Skin of body (tissue), 2 donors: ENCODE data around the gene S100B. TPM values are rescaled to one million over a fixed set of nuclear protein-coding genes. Genes with fewer than 3 reads are reported as not detected.
A peak's percentile ranks its signal among the peaks of the same experiment; 100 is the strongest.
"Not testable (repeated sequence)": the region's sequence is repeated elsewhere in the genome, so short reads cannot be mapped to it uniquely, and the experiment has no call there.

Experiments used
- DNase-seq: peaks from one replicate; lab custom pipeline; 2025; lab: John Stamatoyannopoulos, UW
- total RNA-seq: library from RNA; depleted of rRNA; stranded (reverse); fragments of >200 nt; gene quantifications from one replicate; pipeline ENCODE4 v1.2.3, GENCODE V29; 2014

Gene S100B
- total RNA-seq, result 22.7 TPM

DNA sequence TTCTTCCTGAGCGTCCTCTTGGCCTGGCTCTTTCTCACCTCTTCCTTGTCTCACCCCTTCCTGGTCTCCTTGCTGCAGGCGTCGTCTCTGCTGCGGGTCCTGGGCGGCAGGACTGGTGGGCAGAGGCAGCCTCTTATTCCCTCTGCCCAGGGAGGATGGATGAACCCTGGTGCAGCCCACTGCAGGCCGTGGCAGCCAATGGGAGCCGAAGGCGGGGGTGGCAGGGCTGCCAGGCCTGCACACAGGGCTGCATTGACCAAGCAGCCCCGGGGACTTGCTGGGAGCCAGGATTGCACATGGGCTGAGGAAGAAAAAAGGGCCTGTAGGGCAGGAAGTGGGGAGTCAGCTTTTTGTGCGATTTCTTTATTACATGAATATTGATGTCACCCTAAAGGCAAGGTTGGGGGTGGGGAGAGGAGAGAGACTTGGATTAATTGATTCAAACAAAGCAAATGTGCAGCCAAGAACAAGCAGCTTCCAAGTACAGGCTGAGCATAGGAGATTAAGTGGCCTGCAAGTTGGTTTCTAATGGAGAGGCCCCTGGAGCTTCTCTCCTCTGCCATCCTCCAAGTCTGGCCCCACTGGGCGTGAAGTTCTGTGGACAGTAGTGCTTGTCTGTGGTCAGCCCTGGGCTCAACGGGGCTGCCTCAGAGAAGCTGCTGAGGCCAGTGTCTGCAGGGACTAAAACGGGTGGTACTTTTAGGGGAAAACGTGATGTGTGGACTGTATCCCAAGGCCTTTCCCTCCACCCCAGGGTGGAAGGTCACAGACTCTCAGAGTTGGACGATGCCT, at the start of gene S100B:
Gene S100B (minus strand): TSS at position 108 of the 792 bp plus-strand sequence. CDS start 2,667 bp downstream, outside the sequence.
- DNase-seq, result peak; percentile 7

DNA sequence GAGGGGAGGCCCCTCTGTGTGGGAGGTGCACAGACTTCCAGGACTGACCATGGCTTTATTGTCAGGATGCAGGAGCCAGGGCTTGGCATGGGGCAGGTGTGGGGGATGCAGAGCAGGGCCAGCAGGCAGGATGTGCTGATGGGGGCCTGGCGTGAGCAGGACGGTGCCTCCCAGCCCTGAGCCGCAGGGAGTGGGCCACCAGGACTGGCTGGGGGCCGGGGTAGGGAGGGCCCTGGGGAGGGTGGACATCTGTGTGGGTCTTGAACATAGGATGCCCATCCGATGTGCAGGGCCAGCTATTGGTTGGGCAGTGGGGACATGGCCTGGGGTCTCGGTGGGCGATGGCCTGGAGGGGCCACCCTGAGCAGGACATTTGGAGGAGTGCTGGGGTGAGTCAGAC, 46.2 kb upstream of the S100B start:
- no peak for DNase-seq

GRCh38 chr21:46650476-46651098, 45.7 kb upstream of the S100B start:
- no peak for DNase-seq

DNA sequence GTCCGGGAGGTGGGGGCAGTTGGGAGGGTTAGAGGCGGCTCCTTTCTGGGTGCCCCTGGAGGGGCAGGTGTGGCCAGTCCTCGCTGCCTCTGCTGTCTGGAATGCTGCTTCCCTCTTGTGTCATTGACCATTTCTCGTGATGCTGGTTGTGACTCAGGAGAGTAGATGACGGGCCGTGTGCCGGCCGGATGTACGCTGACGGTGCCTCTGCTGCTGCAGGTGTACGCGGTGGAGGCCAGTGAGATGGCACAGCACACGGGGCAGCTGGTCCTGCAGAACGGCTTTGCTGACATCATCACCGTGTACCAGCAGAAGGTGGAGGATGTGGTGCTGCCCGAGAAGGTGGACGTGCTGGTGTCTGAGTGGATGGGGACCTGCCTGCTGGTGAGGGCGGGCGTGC, 44.5 kb upstream of the S100B start:
- DNase-seq, result no peak

GRCh38 chr21:46648539-46648938, 43.7 kb upstream of the S100B start:
- no peak for DNase-seq

DNA sequence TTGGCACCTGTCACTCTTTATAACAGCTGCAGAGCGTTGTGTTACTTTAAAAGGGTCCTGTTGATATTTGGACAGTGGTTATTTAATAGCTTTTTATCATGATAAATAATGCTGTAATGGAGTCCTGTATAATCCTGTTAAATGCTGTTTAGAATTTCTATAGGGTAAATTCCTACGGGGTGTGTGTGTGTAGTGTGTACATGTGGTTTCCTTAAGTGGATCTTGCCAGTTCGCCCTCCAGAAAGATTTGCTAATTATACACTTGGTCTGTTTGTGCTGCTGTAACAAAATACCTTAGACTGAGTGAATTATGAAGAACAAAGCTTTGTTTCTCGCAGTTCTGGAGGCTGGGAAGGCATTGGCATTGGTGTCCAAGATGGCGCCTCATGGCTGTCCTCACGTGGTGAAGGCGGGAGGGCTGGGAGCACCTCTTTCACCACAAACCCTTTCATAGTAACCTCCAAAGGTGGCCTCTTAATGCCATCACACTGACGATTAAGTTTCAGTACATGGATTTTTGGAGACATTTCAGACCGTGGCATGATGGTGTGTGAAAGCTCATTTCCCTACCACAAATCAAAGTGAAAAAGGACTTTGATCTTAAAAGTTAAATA, 41.8 kb upstream of the S100B start:
- no peak for DNase-seq

- DNase-seq, result no peak
Observed at GRCh38 chr21:46645840-46646239, 41.0 kb upstream of the S100B start.

DNA sequence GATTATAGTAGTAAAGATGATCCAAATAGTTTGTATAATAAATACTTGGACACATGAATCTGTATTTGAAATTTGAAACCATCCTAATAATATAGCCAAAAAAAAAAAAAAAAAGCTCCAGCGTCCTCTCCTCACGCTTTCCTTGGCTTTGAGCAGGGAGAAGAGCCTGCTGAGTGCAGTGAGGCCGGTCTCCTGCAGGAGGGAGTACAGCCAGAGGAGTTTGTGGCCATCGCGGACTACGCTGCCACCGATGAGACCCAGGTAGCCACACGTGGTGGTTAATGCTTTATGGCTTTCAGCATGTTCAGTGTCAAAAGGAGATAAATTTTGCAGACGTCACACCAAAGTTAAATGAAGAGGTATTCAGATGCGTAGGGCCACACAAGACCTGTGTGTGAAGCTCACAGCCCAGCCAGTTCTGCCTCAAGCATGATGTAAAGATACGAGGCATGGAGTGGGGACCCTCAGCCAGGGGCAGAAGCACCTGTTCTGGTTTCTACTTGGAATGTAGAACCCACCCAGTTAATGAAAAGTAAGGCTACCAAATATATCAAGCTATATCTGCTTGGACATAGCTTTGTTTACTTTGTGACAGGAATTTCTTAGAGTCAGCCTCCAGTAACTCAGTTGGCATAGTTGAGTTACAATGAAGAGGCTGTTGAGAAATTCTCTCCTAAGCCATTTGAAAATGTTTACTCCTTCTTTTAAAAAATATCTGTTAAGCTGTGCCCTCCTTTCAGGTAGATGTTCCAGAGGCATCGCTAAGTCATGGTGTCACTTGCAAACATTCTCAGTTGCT, 38.7 kb upstream of the S100B start:
- no peak for DNase-seq

- DNase-seq, result no peak
Observed at GRCh38 chr21:46641656-46642055, 36.8 kb upstream of the S100B start.

GRCh38 chr21:46639489-46640386, 34.9 kb upstream of the S100B start:
- DNase-seq, result peak; percentile 10

GRCh38 chr21:46637952-46638746, 33.3 kb upstream of the S100B start:
- DNase-seq, result no peak

DNA sequence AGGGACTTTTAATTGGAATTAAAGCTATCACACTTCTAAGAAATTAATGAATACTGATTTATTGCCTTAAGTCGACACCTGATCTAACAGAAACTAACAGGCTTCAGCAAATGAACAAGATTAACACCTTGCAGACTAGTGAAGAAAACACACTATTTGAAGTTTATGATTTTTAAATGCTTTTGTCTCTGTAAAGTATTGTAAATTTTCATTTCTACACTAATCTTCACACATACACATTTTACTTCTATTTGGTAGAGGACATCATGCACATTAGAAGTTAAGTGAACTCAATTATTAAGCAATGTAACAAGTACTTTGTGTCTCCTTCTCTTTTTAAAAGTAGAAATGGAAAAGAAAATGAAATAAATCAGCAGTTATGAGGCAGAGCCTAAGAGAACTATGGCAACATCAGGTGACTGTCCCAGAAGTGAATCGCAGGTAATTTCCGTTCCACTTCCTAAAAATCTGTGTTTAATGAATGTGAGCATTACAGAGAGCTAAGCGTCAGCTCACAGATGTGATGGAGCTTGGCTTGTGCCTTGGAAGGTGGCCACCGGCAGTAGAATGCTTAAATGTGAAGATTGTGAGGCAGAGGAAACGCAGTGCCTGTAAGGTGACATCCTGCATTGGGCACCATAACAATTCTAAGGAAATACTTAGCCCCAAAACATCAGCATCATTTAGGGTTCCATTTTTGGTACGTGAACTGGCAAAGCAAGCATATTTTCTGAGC, 31.8 kb upstream of the S100B start:
- DNase-seq, result no peak

DNA sequence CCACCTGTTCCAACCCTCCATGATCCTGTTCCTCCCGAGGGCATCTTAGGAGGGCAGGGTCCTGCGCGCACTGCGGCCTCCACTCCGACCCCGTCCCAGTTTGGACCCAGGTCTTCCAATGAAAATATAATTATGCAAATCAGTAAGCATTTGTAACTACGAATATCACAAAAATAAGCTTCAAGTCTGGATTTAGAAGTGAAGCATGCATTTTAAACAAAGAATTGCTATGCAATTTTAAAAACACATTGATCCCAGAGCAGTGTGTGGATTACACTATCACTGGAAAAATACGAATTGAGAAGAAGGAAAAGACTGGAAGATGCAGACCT, 31.3 kb upstream of the S100B start:
- DNase-seq, result no peak

- DNase-seq, result peak; percentile 97
Observed at GRCh38 chr21:46635324-46636180, 30.7 kb upstream of the S100B start, which contains the start of gene PRMT2. PRMT2 (plus strand) TSS chr21:46635674; CDS start chr21:46636952, 1,278 bp downstream.

GRCh38 chr21:46634966-46635323, 30.1 kb upstream of the S100B start:
- peak; percentile 95 for DNase-seq

DNA sequence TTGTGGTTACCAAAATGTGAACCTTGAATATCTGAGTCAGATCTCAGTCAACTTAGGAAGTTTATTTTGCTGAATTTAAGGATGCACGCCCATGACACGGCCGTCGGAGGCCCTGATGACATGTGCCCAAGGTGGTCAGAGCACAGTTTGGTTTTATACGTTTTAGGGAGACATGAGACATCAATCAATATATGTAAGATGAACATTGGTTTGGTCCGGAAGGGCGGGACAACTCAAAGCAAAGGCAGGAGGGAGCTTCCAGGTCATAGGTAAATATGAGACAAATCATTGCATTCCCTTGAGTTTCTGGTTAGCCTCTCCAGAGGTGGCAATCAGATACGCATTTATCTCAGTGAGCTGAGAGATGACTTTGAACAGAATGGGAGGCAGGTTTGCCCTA, 29.5 kb upstream of the S100B start:
- peak; percentile 34 for DNase-seq

- no peak for DNase-seq
Observed at GRCh38 chr21:46633566-46633965, 28.7 kb upstream of the S100B start.

- not testable (repeated sequence) for DNase-seq
Observed at GRCh38 chr21:46630915-46631314, 26.0 kb upstream of the S100B start.
